Right forelimb (tissue), 1 donor: ENCODE results near the gene GOLGA6A.
"Not testable (repeated sequence)": the region's sequence is repeated elsewhere in the genome, so short reads cannot be mapped to it uniquely, and the experiment has no call there.

ENCODE experiments used
- DNase-seq: peaks from one replicate; pipeline ENCODE4 v3.0.0-alpha.2; 2018

Gene GOLGA6A

DNA sequence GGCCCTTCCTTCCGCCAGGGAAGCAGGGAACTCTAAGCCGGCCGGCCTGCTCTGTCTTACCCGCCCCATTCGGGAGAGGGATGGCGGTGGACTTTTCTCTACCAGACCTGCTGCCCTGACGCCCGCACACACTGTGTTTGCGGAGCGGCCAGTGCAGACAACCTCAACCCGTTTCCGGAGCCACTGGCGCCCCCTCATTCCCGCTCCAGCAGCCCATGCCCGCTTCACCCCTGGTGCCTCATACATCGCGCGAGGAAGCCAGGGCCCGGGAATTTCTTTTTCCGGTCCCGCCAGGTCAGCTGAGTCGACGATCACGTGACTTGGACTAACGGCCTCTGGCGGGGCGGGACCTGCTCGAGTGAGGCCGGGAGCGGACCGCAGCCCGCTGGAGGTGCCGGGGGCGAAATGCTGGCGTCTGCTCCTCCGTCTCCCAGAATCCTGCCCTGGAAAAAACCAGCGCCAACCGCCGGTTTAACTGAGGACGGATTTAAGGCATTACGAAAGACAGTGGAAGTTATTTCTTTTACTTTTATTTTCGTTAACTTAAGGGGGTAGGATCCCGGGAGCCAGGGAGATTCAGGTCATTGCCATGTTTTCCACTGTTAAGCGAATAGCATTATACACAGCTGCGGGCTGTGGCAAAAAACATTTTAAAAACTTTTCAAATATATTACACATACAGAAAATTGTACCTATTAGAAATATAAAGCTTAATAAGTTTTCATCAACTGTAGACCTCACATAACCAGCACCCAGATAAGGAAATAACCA is 17.8 kb upstream of the GOLGA6A start:
- DNase-seq = peak; percentile 94

- not testable (repeated sequence) for DNase-seq
Observed at GRCh38 chr15:74096753-74097474, 14.6 kb upstream of the GOLGA6A start.

DNA sequence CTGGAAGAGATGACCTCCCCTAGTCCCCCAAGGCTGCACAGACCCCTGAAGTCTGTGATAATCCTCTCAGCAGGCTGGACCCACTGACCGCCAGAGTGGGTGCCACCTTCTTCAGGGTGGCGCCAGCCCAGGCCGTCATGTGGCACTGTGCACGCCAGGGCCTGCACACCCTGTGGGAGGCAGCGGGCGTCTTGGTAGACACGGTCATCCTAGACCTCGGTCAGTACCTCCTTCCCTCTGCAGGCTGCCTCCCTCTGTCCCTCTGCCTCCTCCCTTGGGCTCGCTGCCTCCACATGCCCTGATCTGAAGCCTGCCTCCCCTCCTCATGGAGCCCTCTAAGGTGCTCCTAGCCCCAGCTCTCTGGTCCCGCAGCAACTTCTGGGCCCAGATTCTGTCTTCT is 13.3 kb upstream of the GOLGA6A start:
- not testable (repeated sequence) for DNase-seq

DNA sequence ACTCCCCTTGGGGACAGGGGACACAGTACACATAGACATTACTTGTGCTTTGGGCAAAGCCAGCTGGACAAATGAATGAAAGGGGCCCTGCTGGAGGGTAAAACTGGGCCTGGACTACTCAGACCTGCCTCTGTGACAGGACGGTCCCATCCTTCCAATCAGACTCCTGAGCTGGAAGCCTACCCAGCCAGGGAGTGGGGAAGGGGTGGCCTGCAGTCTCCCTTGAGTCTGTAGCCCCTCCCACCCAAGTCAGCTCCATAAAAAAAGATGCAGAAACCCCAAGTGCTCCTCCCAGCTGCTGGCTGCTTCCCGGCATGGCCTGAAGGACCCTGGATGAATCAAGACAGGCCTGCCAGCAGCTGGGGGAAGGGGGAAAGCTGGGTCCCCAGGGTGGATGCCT is 12.2 kb upstream of the GOLGA6A start:
- not testable (repeated sequence) for DNase-seq

DNA sequence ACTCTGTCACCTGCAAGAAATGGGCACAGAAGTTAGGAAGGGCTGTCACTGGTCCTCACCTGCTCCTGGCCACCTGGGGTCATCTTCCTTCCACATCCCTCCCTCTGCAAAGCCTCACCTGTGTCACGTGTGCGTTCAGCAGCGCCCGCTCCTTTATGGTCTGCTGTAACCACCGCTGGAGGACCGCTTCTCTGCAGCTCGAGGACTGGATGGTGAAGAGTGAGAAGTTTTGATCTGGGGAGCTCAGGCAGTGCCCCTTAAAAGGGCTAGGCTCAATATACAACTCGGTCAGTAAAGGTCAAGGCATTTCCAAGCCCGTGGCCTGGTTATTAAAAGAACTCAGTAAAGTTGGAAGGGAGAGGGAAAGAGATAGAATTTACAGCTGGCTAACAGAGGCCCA is 6.6 kb downstream of the GOLGA6A start:
- not testable (repeated sequence) for DNase-seq

DNA sequence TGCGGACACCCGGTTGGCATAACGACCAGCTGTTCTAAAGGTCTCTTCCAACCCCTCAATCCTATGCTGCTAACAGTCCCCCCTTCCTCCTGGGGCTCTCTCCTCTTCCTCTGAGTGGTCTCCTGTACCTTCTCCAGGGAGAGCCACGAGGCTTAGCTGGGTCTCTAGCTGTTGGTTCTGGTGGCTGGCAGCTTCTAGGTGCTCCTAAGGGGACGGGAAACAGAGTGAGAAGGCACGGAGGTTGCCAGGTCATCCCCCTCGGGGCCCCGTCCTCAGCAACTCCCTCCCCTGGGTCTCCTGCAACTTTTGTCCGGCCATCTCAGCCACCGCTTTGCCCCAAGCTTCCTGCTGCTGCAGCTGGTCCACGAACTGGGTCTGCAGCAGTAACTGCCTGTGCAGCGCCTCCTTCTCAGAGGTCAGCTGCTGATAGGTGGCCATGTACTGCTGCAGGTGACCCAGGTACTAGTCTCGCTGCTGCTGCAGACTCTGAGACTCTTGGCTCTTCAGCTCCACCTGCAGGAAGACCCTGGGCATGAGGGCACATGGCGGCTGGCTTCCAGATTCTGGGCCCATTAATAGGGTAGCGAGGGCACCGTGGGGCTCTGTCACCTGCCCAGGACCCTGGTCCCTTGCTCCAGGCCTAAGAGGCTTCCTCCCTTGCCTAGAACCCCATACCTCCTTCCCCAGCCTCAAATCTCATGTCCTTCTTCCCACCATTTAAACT is 9.6 kb downstream of the GOLGA6A start:
- not testable (repeated sequence) for DNase-seq

DNA sequence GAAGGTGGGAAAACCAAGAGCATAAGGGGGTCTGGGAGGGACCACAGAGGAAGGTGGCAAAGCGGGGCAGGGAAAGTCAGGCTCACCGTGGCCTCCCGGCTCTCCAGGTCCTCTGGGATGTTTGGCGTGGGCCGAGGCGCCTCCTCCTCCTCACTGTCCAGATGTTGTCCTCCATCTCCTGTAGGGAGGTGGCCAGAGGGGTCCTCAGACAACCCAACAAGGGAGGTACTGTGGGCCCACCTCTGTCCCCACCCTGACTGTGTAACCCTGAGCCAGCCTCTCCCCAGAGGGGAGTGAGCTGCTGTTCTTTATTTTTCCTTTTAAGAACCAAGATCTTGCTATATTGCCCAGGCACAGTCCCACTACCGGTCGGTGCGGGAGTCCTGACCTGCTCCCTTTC is 10.2 kb downstream of the GOLGA6A start:
- not testable (repeated sequence) for DNase-seq

DNA sequence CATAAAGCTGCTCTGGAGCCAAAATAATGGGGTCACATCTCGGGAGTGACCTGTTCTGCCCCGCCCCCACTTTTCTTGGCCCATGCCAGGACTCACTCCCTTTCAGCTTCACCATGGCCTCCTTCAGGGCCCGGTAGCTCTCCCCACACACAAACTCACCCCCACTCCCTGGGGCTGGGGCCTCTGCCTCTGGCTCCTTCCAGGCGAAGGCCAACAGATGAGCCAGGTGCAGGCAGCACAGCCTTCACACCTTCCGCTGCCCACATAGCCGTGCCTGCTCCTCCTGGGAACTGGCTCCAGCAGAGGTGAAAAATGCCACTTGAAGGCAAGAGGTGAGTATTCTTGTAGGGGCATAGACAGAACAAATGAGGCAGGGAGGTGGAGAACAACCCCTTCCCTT is 10.7 kb downstream of the GOLGA6A start:
- not testable (repeated sequence) for DNase-seq

DNA sequence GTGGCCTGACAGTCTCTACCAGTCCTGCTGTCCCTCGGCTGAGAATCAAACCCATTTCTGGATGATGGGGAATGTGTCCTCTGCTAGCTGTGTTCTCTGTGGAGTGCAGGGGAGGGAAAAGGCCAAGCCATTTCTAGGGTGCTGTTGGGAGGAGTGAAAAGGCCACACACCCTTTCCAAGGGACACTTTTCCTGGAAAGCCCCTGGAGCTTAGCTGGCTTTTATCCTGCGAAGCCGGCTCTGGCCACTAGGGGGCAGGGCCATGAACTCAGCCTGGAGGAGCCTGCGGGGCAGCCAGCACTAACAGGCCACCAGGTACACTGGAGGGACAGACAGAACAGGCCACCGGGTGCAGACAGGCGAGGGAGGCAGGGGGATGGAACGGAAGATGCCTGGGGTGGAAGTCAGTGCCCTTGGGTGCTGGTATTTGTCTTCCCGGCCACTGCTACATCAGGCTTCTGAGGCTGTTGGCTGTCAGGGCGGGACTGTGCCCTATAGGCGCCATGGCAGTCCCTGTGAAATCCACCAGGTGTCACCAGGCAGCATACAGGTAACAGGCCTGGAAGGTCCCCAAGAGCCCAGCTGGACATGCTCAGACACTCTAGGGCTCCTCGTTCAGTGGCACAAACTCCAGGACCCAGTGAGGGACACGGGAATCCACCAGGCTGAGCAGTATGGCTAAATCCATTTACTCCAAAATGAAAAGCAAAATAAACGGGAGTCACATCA is 16.5 kb downstream of the GOLGA6A start:
- not testable (repeated sequence) for DNase-seq

DNA sequence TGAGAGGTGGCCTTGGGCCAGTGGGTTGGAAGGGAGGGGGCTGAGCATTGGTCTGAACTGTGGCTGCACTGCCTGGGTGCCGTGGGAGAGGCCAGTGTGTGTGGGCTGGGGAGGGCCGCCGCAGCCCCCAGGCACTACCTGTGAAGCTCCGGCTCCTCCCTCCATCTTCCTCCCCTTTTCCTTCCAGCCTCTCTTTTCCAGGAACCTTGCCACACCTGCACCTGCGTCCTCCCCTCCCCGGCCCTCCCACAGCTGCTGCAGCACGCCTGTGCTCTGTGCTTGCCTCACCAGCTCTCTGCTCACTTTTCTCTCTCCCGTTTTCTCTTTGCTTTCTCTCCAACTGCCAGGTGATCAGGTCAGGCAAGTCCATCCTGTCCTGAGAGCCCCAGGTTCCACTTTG is 17.5 kb downstream of the GOLGA6A start:
- DNase-seq = not testable (repeated sequence)

DNA sequence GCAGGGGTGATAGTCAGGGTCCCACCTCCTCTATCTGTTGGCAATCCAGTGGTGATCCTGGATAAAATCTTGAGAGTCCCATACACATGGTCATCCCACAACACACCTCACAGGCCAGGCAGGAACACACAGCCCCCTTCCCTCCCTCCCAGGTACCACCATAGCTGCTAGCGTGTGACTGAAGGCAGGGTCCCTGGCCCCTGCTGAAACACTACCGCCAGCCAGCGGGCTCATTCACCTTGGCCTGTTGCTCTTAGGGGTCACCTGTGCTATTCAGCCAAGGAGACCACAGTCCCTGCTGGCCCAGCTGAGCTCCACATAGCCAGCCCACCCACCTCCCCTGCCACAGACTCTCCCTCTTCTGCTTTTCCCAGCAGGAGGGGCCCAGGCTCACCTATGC is 18.2 kb downstream of the GOLGA6A start:
- not testable (repeated sequence) for DNase-seq

- not testable (repeated sequence) for DNase-seq
Observed at GRCh38 chr15:74063425-74064146, 18.8 kb downstream of the GOLGA6A start.

GRCh38 chr15:74062671-74063070 is 19.7 kb downstream of the GOLGA6A start:
- peak; percentile 11 for DNase-seq

DNA sequence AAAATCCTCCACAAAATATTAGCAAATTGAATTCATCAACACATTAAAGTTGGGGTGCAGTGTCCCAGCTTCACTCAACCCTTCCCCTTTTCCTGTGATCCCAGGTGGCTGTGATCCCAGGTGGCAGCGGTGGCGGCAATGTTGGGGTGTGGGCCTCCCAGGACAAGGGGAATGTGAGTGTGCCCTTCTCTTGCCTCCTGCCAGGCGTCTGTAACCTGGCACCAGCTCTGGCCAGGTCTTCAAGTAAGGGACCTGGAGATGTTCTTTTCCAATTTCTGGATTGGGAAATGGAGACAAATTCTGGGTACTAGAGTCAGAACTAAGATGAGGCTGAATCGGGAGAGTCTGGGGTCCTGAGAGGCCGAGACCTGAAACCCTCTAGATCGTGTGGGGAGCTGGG is 20.1 kb downstream of the GOLGA6A start:
- no peak for DNase-seq

DNA sequence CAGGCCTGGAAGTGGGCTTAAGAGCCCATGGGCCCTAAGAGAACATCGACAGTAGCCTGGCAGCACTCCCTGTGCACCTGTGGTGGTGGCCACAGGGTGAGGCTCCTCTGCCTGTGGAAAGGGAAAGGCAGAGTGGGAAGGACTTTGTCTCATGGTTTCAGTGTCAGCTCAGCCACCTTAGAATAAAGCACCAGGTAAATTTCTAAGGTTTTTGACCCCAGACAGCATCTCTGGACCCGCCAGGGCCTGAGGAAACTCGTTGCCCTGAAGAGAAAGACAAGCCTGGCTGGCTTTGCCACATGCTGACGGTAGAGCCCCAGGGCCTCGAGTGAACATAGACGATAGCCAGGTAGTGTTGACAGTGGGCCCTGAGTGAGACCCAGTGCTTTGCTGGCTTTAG is 22.1 kb downstream of the GOLGA6A start:
- DNase-seq = peak; percentile 21

- DNase-seq = not testable (repeated sequence)
Observed at GRCh38 chr15:74059050-74059833, 23.1 kb downstream of the GOLGA6A start.

DNA sequence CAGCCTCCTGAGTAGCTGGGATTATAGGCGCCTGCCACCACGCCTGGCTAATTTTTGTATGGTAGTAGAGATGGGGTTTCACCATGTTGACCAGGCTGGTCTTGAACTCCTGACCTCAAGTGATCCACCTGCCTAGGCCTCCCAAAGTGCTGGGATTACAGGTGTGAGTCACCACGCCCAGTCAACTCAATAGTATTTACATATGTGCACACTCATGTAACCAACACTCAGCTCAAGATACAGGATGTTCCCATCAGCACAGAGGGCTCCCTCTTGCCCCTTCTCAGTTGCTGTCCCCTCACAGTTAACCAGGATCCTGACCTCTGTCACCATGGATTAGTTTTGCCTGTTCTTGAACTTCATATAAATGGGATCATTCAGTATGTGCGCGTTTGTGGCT is 26.0 kb downstream of the GOLGA6A start:
- DNase-seq = not testable (repeated sequence)

GRCh38 chr15:74055804-74056203 is 26.5 kb downstream of the GOLGA6A start:
- no peak for DNase-seq

DNA sequence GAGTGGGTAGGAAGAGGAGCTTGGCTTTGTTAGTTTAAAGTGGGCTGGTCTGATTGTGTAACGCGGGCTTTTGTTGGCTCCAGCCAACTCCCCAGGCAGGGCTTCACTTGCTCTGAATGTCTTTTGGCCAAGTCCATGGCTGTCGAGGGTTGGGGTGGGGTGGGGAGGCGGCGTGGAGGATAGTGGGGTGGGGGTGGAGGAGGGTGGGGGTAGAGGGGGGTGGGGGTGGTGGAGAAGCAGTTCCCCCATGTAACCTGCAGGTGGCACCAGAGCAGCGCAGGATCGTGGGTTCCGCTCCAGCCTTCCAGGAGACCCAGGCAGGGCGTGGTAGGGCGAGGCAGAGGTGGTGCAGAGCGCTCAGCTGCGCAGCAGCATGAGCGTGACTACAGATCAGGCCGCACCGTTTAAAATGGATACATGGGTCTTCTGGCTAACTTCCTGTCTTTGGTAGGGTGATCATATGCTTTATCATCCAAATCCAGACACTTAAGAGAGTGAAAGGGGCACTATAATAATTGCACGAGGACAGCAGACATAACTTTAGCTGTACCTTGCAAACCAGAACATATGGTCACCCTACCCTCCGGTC is 28.3 kb downstream of the GOLGA6A start:
- DNase-seq = peak; percentile 87

DNA sequence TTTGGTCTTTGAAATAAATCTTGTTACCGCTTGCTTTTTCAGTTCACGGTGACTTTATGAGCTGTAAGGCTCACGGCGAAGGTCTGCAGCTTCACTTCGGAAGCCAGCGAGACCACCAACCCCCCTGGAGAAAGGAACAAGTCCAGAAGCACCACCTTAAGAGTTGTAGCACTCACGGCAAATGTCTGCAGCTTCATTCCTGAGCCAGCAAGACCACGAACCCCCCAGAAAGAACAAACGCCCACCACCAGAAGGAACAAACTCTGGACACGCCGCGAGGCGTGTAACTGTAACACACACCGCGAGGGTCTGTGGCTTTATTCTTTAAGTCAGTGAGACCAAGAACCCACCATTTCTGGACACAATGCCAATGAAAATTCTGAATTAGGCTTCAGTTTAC is 28.8 kb downstream of the GOLGA6A start:
- DNase-seq = peak; percentile 52
